Nephron (organoid): ENCODE results near the gene MGAT4C.

ENCODE experiments used
- H3K27ac Mint-ChIP-seq, 3 experiments: 2 replicates each; pipeline ENCODE4 v1.8.0; 2020; ENCODE audit warnings: mixed read lengths in 3 of 3, mild to moderate bottlenecking in 2 of 3, moderate library complexity in 1 of 3
- H3K27me3 Mint-ChIP-seq: 2 replicates; pipeline ENCODE4 v1.8.0; 2021; ENCODE audit warnings: low read depth, mild to moderate bottlenecking, moderate library complexity, mixed read lengths
- H3K36me3 Mint-ChIP-seq: 2 replicates; pipeline ENCODE4 v1.8.0; 2020; ENCODE audit warnings: low read depth, mixed read lengths
- H3K4me1 Mint-ChIP-seq: 2 replicates; pipeline ENCODE4 v1.8.0; 2020; ENCODE audit warnings: mixed read lengths
- H3K4me3 Mint-ChIP-seq, 3 experiments: 2 replicates each; pipeline ENCODE4 v1.8.0; 2020; ENCODE audit warnings: mild to moderate bottlenecking in 3 of 3, mixed read lengths in 3 of 3, moderate library complexity in 2 of 3
- H3K9me3 Mint-ChIP-seq: 2 replicates; pipeline ENCODE4 v1.8.0; 2020; ENCODE audit warnings: mixed read lengths
- CTCF ChIP-seq, 3 experiments: fragments of 200-600 bp; sonication (generic); IDR thresholded peaks; one replicate each; pipeline ENCODE4 v1.5.0; 2021; ENCODE audit warnings: antibody characterized with exemption in 3 of 3; ENCODE audit not compliant: unreplicated experiment in 3 of 3

The MGAT4C gene

DNA sequence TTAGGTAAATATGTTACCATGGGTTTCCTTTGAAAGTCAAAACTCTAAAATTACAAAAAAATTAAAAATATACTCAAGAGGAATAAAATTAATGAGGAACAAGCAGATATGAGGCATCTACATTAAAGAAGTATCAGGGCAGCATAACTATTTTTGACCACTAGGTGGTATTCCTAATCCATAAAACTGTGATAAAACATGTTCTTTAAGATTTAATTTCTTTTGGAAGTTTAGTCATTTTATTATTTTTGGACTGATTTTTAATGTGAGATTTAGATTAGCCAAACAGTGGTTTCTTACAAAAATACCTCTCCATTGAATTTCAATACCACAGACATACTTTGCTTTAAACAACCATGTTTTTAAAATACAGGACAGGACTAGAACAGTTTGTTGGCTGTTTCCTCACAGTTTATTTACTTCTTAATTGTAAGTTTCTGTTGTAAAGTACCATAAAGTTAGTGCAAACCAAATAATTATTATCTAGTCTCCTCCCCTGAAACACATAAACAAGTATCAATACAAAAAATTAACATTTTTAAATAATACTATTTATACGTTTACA lies 332.3 kb downstream of the MGAT4C start:
- no peaks in the 10 kb centered on the region for H3K4me1 Mint-ChIP-seq
- no peak overlapping the region for H3K27ac Mint-ChIP-seq
- H3K9me3 Mint-ChIP-seq, result peaks cover 2% of the 10 kb centered on the region
- no peak overlapping the region for H3K4me3 Mint-ChIP-seq
- H3K36me3 Mint-ChIP-seq, result no peaks in the 10 kb centered on the region
- TF ChIP-seq CTCF (IDR thresholded peaks at IDR 0.05; ENCODE audit: unreplicated experiment in 3 of 3), result peak; percentile 69 to 82 (median 80)
- no peaks in the 10 kb centered on the region for H3K27me3 Mint-ChIP-seq

GRCh38 chr12:85920324-85920947 lies 335.8 kb downstream of the MGAT4C start:
- no peak overlapping the region for H3K27ac Mint-ChIP-seq
- no peaks in the 10 kb centered on the region for H3K4me1 Mint-ChIP-seq
- H3K36me3 Mint-ChIP-seq, result no peaks in the 10 kb centered on the region
- no peak overlapping the region for H3K4me3 Mint-ChIP-seq
- peak; percentile 57 to 78 (median 68) for TF ChIP-seq CTCF (IDR thresholded peaks at IDR 0.05; ENCODE audit: unreplicated experiment in 3 of 3)
- H3K27me3 Mint-ChIP-seq, result no peaks in the 10 kb centered on the region
- no peaks in the 10 kb centered on the region for H3K9me3 Mint-ChIP-seq
